ENCODE measurements around the gene VRTN. TPM values are rescaled to one million over a fixed set of nuclear protein-coding genes. Genes with fewer than 3 reads are reported as not detected.

VRTN gene
- total RNA-seq, 4 donors from 2014 or later = not detected

- no peaks in the 10 kb centered on the region for H3K9me3 ChIP-seq
- TF ChIP-seq CTCF (IDR thresholded peaks at IDR 0.05 in 4 of 5, conservative IDR thresholded peaks at IDR 0.05 in 1 of 5) (no peak), POLR2A (IDR thresholded peaks at IDR 0.05) (no peak)
- ATAC-seq = no peak
- in situ Hi-C loops (cut with MboI; ENCODE audit: low sequenced_read_pairs in 4 of 4) = no loop called here
- no peaks in the 10 kb centered on the region for H3K36me3 ChIP-seq
- H3K4me1 ChIP-seq = no peaks in the 10 kb centered on the region
- no peak for DNase-seq
- no peak overlapping the region for H3K27ac ChIP-seq
- peaks cover 0 to 5% (median 4%) of the 10 kb centered on the region in 3 donors for H3K27me3 ChIP-seq
- H3K4me3 ChIP-seq = no peak overlapping the region
- intact Hi-C loops (cut with DNase I; ENCODE audit: low total_unique reads) = no loop called here
These were observed 61.2 kb downstream of the VRTN start for GRCh38 chr14:74409441-74409840.

Other genes with a start within 250 kb of the VRTN start
- not detected for gene VSX2, start 109.0 kb upstream of the VRTN start, total RNA-seq
- gene ABCD4, start 45.5 kb upstream of the VRTN start, total RNA-seq = 10 to 100 TPM in 3 of 4 donors, 1 to 10 TPM in 1; 9.1 to 20.0 (median 11.5) TPM
- gene SYNDIG1L, start 77.7 kb downstream of the VRTN start, total RNA-seq = not detected
- 100 to 1,000 TPM in 1 of 4 donors, 10 to 100 TPM in 3; 75.9 to 176 (median 92.9) TPM for gene NPC2, start 144.8 kb downstream of the VRTN start, total RNA-seq
- 10 to 100 TPM in 3 of 4 donors, 1 to 10 TPM in 1; 9.9 to 11.6 (median 11.4) TPM for gene ISCA2, start 145.3 kb downstream of the VRTN start, total RNA-seq

Measured in gastrocnemius medialis (tissue), 4 donors.